ENCODE results near the gene FAM20B.
A peak's percentile ranks its signal among the peaks of the same experiment; 100 is the strongest.

Gene FAM20B

GRCh38 chr1:179104611-179105250 lies 79.0 kb downstream of the FAM20B start:
- no peak overlapping the region for H3K4me2 ChIP-seq (ENCODE audit: low read length)
- H2BK15ac ChIP-seq (replicated peaks; ENCODE audit: low read depth): no peak overlapping the region
- no peak overlapping the region for H3K9ac ChIP-seq (ENCODE audit: low read length)
- no peak overlapping the region for H3K4me3 ChIP-seq (ENCODE audit: low read length)
- peaks cover 10% of the 10 kb centered on the region for H3K36me3 ChIP-seq (ENCODE audit: control insufficient read depth, insufficient read depth, low read length)
- H3K79me2 ChIP-seq (ENCODE audit: control insufficient read depth, insufficient read depth, low read length): no peaks in the 10 kb centered on the region
- H2BK5ac ChIP-seq (ENCODE audit: low read length): no peak overlapping the region
- no CpG with 5 or more reads among the region's 3 CpGs for WGBS (ENCODE audit: extremely low coverage, insufficient coverage, low lambda C conversion rate)
- DNase-seq: no peak
- H2BK120ac ChIP-seq (ENCODE audit: low read depth, low read length): no peak overlapping the region
- no peaks in the 10 kb centered on the region for H3K4me1 ChIP-seq (ENCODE audit: control insufficient read depth, low read depth, low read length)
- H3K27me3 ChIP-seq (ENCODE audit: insufficient read depth, low read length, poor library complexity): no peaks in the 10 kb centered on the region
- no peak overlapping the region for H3K4ac ChIP-seq (ENCODE audit: low read depth, low read length)
- H4K8ac ChIP-seq (ENCODE audit: low read depth, low read length): no peak overlapping the region
- no peak overlapping the region for H4K5ac ChIP-seq (ENCODE audit: low read length)
- H3K79me1 ChIP-seq (ENCODE audit: low read length): no peaks in the 10 kb centered on the region
- H2AK5ac ChIP-seq (ENCODE audit: low read length): no peak overlapping the region
- H3K27ac ChIP-seq (ENCODE audit: low read depth, low read length): no peak overlapping the region
- no peak overlapping the region for H3K23ac ChIP-seq (ENCODE audit: low read length)
- H3K18ac ChIP-seq (ENCODE audit: low read length): no peak overlapping the region
- H3K56ac ChIP-seq (ENCODE audit: low read length): no peak overlapping the region

DNA sequence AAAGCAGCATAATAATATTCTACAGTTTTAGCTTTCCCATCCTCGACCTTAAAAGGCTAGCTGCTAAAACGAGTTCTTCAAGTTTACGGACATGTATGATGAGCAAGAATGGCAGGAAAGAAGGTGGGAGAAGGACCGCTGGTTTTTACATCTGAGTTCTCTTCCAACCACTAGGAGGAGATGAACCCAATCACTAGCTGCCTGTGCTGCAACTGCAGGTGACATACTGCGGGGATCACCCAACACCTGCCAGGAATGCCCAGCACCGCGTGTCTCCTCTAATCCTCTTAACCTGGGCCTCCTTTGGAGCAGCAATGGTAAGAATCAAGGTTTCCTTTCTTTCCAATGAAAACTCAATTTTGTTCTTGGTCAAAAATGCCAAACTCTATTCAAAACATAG lies 79.7 kb downstream of the FAM20B start:
- no CpG with 5 or more reads among the region's 7 CpGs for WGBS (ENCODE audit: extremely low coverage, insufficient coverage, low lambda C conversion rate)
- peak; percentile 83 for DNase-seq
- Histone ChIP-seq H2BK5ac (ENCODE audit: low read length) (no peak overlapping the region), H3K27ac (ENCODE audit: low read depth, low read length) (no peak overlapping the region), H3K27me3 (ENCODE audit: insufficient read depth, low read length, poor library complexity) (no peaks in the 10 kb centered on the region), H3K56ac (ENCODE audit: low read length) (no peak overlapping the region), H3K18ac (ENCODE audit: low read length) (no peak overlapping the region), H3K4me2 (ENCODE audit: low read length) (no peak overlapping the region), H3K4ac (ENCODE audit: low read depth, low read length) (no peak overlapping the region), H3K79me2 (ENCODE audit: control insufficient read depth, insufficient read depth, low read length) (no peaks in the 10 kb centered on the region), H3K36me3 (ENCODE audit: control insufficient read depth, insufficient read depth, low read length) (peaks cover 10% of the 10 kb centered on the region), H4K8ac (ENCODE audit: low read depth, low read length) (no peak overlapping the region), H3K9ac (ENCODE audit: low read length) (no peak overlapping the region), H2AK5ac (ENCODE audit: low read length) (no peak overlapping the region), H4K5ac (ENCODE audit: low read length) (no peak overlapping the region), H3K79me1 (ENCODE audit: low read length) (no peaks in the 10 kb centered on the region), H2BK120ac (ENCODE audit: low read depth, low read length) (no peak overlapping the region), H3K4me3 (ENCODE audit: low read length) (no peak overlapping the region), H3K4me1 (ENCODE audit: control insufficient read depth, low read depth, low read length) (no peaks in the 10 kb centered on the region), H3K23ac (ENCODE audit: low read length) (no peak overlapping the region), H2BK15ac (replicated peaks; ENCODE audit: low read depth) (no peak overlapping the region)

- no CpG with 5 or more reads among the region's 15 CpGs for WGBS (ENCODE audit: extremely low coverage, insufficient coverage, low lambda C conversion rate)
- Histone ChIP-seq H3K9ac (ENCODE audit: low read length) (no peak overlapping the region), H3K27ac (ENCODE audit: low read depth, low read length) (no peak overlapping the region), H3K4me3 (ENCODE audit: low read length) (no peak overlapping the region), H3K79me1 (ENCODE audit: low read length) (no peaks in the 10 kb centered on the region), H3K27me3 (ENCODE audit: insufficient read depth, low read length, poor library complexity) (no peaks in the 10 kb centered on the region), H4K5ac (ENCODE audit: low read length) (no peak overlapping the region), H3K79me2 (ENCODE audit: control insufficient read depth, insufficient read depth, low read length) (no peaks in the 10 kb centered on the region), H2BK5ac (ENCODE audit: low read length) (no peak overlapping the region), H3K4me1 (ENCODE audit: control insufficient read depth, low read depth, low read length) (no peaks in the 10 kb centered on the region), H3K36me3 (ENCODE audit: control insufficient read depth, insufficient read depth, low read length) (peaks cover 13% of the 10 kb centered on the region), H2AK5ac (ENCODE audit: low read length) (no peak overlapping the region), H4K8ac (ENCODE audit: low read depth, low read length) (no peak overlapping the region), H2BK120ac (ENCODE audit: low read depth, low read length) (no peak overlapping the region), H3K4me2 (ENCODE audit: low read length) (no peak overlapping the region), H3K56ac (ENCODE audit: low read length) (no peak overlapping the region), H3K4ac (ENCODE audit: low read depth, low read length) (no peak overlapping the region), H3K23ac (ENCODE audit: low read length) (no peak overlapping the region), H3K18ac (ENCODE audit: low read length) (no peak overlapping the region), H2BK15ac (replicated peaks; ENCODE audit: low read depth) (no peak overlapping the region)
- DNase-seq: no peak
Measured at GRCh38 chr1:179107706-179108629, 82.3 kb downstream of the FAM20B start.

- Histone ChIP-seq H3K4me2 (ENCODE audit: low read length) (no peak overlapping the region), H3K9ac (ENCODE audit: low read length) (no peak overlapping the region), H2BK15ac (replicated peaks; ENCODE audit: low read depth) (no peak overlapping the region), H2BK5ac (ENCODE audit: low read length) (no peak overlapping the region), H3K36me3 (ENCODE audit: control insufficient read depth, insufficient read depth, low read length) (peaks cover 13% of the 10 kb centered on the region), H3K18ac (ENCODE audit: low read length) (no peak overlapping the region), H3K4me3 (ENCODE audit: low read length) (no peak overlapping the region), H3K4ac (ENCODE audit: low read depth, low read length) (no peak overlapping the region), H4K8ac (ENCODE audit: low read depth, low read length) (no peak overlapping the region), H3K23ac (ENCODE audit: low read length) (no peak overlapping the region), H3K56ac (ENCODE audit: low read length) (no peak overlapping the region), H3K27me3 (ENCODE audit: insufficient read depth, low read length, poor library complexity) (no peaks in the 10 kb centered on the region), H2BK120ac (ENCODE audit: low read depth, low read length) (no peak overlapping the region), H4K5ac (ENCODE audit: low read length) (no peak overlapping the region), H3K4me1 (ENCODE audit: control insufficient read depth, low read depth, low read length) (no peaks in the 10 kb centered on the region), H2AK5ac (ENCODE audit: low read length) (no peak overlapping the region), H3K79me1 (ENCODE audit: low read length) (no peaks in the 10 kb centered on the region), H3K27ac (ENCODE audit: low read depth, low read length) (no peak overlapping the region), H3K79me2 (ENCODE audit: control insufficient read depth, insufficient read depth, low read length) (no peaks in the 10 kb centered on the region)
- no peak for DNase-seq
- no CpG with 5 or more reads among the region's 2 CpGs for WGBS (ENCODE audit: extremely low coverage, insufficient coverage, low lambda C conversion rate)
Measured at GRCh38 chr1:179108644-179109043, 83.0 kb downstream of the FAM20B start.

DNA sequence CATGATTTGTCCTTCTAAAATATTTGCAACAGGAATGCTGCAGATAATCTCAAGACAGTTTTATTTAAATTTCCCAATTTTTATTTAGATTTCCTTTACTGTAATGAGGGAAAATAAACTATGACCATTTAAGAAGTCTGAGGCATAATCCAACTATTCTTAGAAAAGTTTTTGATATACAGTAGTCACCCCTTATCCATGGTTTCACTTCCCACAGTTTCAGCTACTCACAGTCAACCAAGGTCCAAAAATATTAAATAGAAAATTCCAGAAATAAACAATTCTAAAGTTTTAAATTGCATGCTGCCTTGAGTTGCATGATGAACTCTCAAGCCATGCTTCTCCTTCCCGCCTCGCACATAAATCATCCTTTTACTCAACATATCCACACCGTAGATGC lies 89.5 kb downstream of the FAM20B start:
- whole genome bisulfite sequencing (ENCODE audit: extremely low coverage, insufficient coverage, low lambda C conversion rate): 100% methylated on average over 1 of the region's 3 CpGs
- Histone ChIP-seq H2BK15ac (replicated peaks; ENCODE audit: low read depth) (no peak overlapping the region), H3K4me2 (ENCODE audit: low read length) (no peak overlapping the region), H3K36me3 (ENCODE audit: control insufficient read depth, insufficient read depth, low read length) (peaks cover 3% of the 10 kb centered on the region), H4K8ac (ENCODE audit: low read depth, low read length) (no peak overlapping the region), H3K27ac (ENCODE audit: low read depth, low read length) (no peak overlapping the region), H3K4ac (ENCODE audit: low read depth, low read length) (no peak overlapping the region), H3K27me3 (ENCODE audit: insufficient read depth, low read length, poor library complexity) (no peaks in the 10 kb centered on the region), H3K23ac (ENCODE audit: low read length) (no peak overlapping the region), H3K4me3 (ENCODE audit: low read length) (no peak overlapping the region), H3K79me1 (ENCODE audit: low read length) (no peaks in the 10 kb centered on the region), H2BK5ac (ENCODE audit: low read length) (no peak overlapping the region), H3K9ac (ENCODE audit: low read length) (no peak overlapping the region), H3K56ac (ENCODE audit: low read length) (no peak overlapping the region), H2AK5ac (ENCODE audit: low read length) (no peak overlapping the region), H4K5ac (ENCODE audit: low read length) (no peak overlapping the region), H3K79me2 (ENCODE audit: control insufficient read depth, insufficient read depth, low read length) (no peaks in the 10 kb centered on the region), H3K4me1 (ENCODE audit: control insufficient read depth, low read depth, low read length) (no peaks in the 10 kb centered on the region), H2BK120ac (ENCODE audit: low read depth, low read length) (no peak overlapping the region), H3K18ac (ENCODE audit: low read length) (no peak overlapping the region)
- DNase-seq: no peak

All from mesendoderm (in vitro differentiated cells).